HepG2 (cell line): ENCODE data around the gene MECR. TPM values are rescaled to one million over a fixed set of nuclear protein-coding genes. Genes with fewer than 3 reads are reported as not detected.

Source experiments
- ETS1 ChIP-seq: sonication (generic); formaldehyde crosslinking; IDR thresholded peaks from 2 replicates; pipeline ENCODE4 v1.4.0; 2020; ENCODE audit warnings: missing genetic modification reagents
- GFI1 ChIP-seq: sonication (generic); formaldehyde crosslinking; IDR thresholded peaks from 2 replicates; pipeline ENCODE4 v1.5.0; 2020; ENCODE audit warnings: missing genetic modification reagents, mild to moderate bottlenecking, borderline replicate concordance
- GMEB1 ChIP-seq: sonication (generic); formaldehyde crosslinking; IDR thresholded peaks from 2 replicates; pipeline ENCODE4 v1.5.1; 2020; ENCODE audit warnings: missing genetic modification reagents, mild to moderate bottlenecking, borderline replicate concordance
- GPN1 ChIP-seq: sonication (generic); formaldehyde crosslinking; IDR thresholded peaks from 2 replicates; pipeline ENCODE4 v1.5.1; 2020; ENCODE audit warnings: missing genetic modification reagents, borderline replicate concordance
- KDM3A ChIP-seq: IDR thresholded peaks from 2 replicates; pipeline ENCODE4 v1.6.1; 2018; ENCODE audit warnings: low read depth, missing compliant biosample characterization
- KDM6A ChIP-seq: IDR thresholded peaks from 2 replicates; pipeline ENCODE4 v1.6.1; 2016; ENCODE audit warnings: low read depth
- MED1 ChIP-seq: sonication (generic); formaldehyde crosslinking; IDR thresholded peaks from 2 replicates; pipeline ENCODE4 v1.4.0; 2020; ENCODE audit warnings: missing genetic modification reagents
- MXD4 ChIP-seq: IDR thresholded peaks from 2 replicates; pipeline ENCODE4 v1.6.1; 2016; ENCODE audit warnings: mild to moderate bottlenecking, missing biosample characterization, missing genetic modification reagents
- RFXANK ChIP-seq: IDR thresholded peaks from 2 replicates; pipeline ENCODE4 v1.6.1; 2016
- RXRB ChIP-seq: IDR thresholded peaks from 2 replicates; pipeline ENCODE4 v1.6.1; 2016; ENCODE audit warnings: borderline replicate concordance, missing genetic modification reagents, missing compliant biosample characterization
- ZNF121 ChIP-seq: sonication (generic); formaldehyde crosslinking; IDR thresholded peaks from 2 replicates; pipeline ENCODE4 v1.5.0; 2020; ENCODE audit warnings: mild to moderate bottlenecking, missing genetic modification reagents
- ZNF281 ChIP-seq: sonication (generic); formaldehyde crosslinking; IDR thresholded peaks from 2 replicates; pipeline ENCODE4 v1.4.0; 2020; ENCODE audit warnings: missing genetic modification reagents, borderline replicate concordance
- ZNF407 ChIP-seq: sonication (generic); formaldehyde crosslinking; IDR thresholded peaks from one replicate; pipeline ENCODE4 v1.5.1; 2020; ENCODE audit warnings: mild to moderate bottlenecking, missing genetic modification reagents; ENCODE audit errors: not compliant biosample characterization
- ZNF7 ChIP-seq: IDR thresholded peaks from 2 replicates; pipeline ENCODE4 v1.6.1; 2016; ENCODE audit warnings: missing biosample characterization, missing genetic modification reagents
- ZNF775 ChIP-seq: sonication (generic); formaldehyde crosslinking; IDR thresholded peaks from 2 replicates; pipeline ENCODE4 v1.4.0; 2020; ENCODE audit warnings: missing genetic modification reagents, mild to moderate bottlenecking, moderate library complexity, borderline replicate concordance
- ZNF83 ChIP-seq: sonication (generic); formaldehyde crosslinking; IDR thresholded peaks from 2 replicates; pipeline ENCODE4 v1.4.0; 2020; ENCODE audit warnings: missing genetic modification reagents, mild to moderate bottlenecking, borderline replicate concordance
- polyA plus RNA-seq, 8 experiments: library from polyadenylated mRNA; depleted of rRNA in 3 of 8; stranded (reverse) in 7 of 8; unstranded in 1 of 8; fragments of >200 nt; fragmentation: Illumina TruSeq in 4 of 8; extraction: Trizol in 4 of 8; gene quantifications; 2 replicates each; pipeline versions ENCODE4 v1.2.1 to v1.2.3, GENCODE V29; 2011 to 2016; ENCODE audit warnings: low read depth in 4 of 8, missing spikeins in 1 of 8, mixed read lengths in 1 of 8; ENCODE audit not compliant: insufficient read depth in 1 of 8
- total RNA-seq, 5 experiments: library from RNA; depleted of rRNA; stranded (reverse); fragments of >200 nt; fragmentation: Illumina TruSeq; extraction: Trizol; gene quantifications; 2 replicates each; pipeline ENCODE4 v1.2.3, GENCODE V29; 2016; ENCODE audit warnings: low read depth in 1 of 5

The MECR gene
- total and polyA plus RNA-seq, 2 of the 13 experiments (the other 11 are each of a cell fraction or from before 2014, with no cell fraction given): 18.8 to 24.9 TPM

- TF ChIP-seq ETS1 (CRISPR knock-in tag): no peak
- TF ChIP-seq ZNF83 (CRISPR knock-in tag): no peak
- no peak for TF ChIP-seq GPN1 (CRISPR knock-in tag)
- peak; percentile 70; the same call in 1 of the 2 replicates for TF ChIP-seq MXD4 (CRISPR knock-in tag)
- TF ChIP-seq ZNF7: no peak
- TF ChIP-seq ZNF775: no peak
- TF ChIP-seq ZNF281 (CRISPR knock-in tag): no peak
- no peak for TF ChIP-seq GFI1
- TF ChIP-seq RXRB (CRISPR knock-in tag): no peak
- TF ChIP-seq ZNF407 (CRISPR knock-in tag): no peak
- TF ChIP-seq GMEB1 (CRISPR knock-in tag): no peak
- no peak for TF ChIP-seq KDM3A
- TF ChIP-seq MED1 (CRISPR knock-in tag): no peak
- TF ChIP-seq RFXANK (CRISPR knock-in tag): no peak
- no peak for TF ChIP-seq KDM6A (CRISPR knock-in tag)
- TF ChIP-seq ZNF121 (CRISPR knock-in tag): no peak
These were observed 7.3 kb upstream of the MECR start (continued) for GRCh38 chr1:29237852-29238619.
